HG03139 (cell line): ENCODE measurements around the gene AACS.
"Not testable (repeated sequence)": the region's sequence is repeated elsewhere in the genome, so short reads cannot be mapped to it uniquely, and the experiment has no call there.

Source experiments
- ATAC-seq: cut with Tn5 transposase; IDR thresholded peaks from one replicate; pipeline ENCODE4 v1.9.1; 2021; ENCODE audit not compliant: unreplicated experiment

Gene AACS

DNA sequence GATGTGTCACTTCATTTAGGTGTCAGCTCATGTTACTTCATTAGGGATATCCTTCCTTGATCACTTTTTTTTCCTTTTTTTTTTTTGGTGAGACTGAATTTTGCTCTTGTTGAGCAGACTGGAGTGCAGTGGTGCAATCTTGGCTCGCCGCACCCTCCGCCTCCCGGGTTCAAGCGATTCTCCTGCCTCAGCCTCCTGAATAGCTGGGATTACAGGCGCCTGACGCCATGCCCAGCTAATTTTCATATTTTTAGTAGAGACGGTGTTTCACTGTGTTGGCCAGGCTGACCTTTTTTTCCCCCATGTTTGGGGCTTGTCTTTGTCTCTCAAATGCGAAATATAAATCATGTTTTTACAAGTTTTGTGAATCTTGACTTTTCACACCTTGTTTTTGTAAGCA, 9.6 kb upstream of the AACS start:
- ATAC-seq: no peak

DNA sequence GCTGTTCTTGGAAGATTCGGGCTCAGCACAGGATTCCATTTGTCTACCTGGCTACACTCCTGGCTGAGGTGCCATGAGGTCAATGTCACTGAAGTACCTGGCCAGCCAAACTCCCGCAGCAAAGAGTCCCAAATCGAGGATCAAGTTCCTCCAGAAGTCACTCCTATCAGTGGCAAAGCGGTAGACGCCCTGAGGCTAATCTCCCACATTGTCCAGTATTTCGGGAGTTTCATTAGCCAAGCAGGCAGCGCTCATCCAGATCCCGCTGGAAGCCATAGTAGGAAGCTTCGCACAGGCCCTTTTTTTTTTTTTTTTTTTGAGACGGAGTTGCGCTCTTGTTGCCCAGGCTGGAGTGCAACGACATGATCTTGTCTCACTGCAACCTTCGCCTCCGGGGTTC, 8.9 kb upstream of the AACS start:
- no peak for ATAC-seq

DNA sequence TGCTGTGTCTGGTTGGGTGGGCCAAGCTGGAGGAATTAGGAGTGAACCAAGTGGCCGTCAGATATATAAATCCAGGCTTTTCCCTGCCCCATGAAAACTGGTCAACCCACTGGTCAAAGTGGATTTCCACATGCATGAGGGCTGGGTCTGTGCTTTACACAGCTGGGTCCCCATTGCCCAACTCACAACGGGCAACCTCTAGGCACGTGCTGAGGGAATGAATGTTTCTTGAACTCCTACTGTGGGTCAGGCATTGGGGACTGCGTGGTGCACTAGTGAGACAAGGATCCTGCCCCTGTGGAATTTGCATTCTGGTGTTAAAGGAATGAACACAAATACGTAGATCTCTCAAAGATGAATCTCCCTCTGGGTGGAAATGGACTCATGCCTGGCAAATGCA, 7.5 kb upstream of the AACS start:
- ATAC-seq: no peak

DNA sequence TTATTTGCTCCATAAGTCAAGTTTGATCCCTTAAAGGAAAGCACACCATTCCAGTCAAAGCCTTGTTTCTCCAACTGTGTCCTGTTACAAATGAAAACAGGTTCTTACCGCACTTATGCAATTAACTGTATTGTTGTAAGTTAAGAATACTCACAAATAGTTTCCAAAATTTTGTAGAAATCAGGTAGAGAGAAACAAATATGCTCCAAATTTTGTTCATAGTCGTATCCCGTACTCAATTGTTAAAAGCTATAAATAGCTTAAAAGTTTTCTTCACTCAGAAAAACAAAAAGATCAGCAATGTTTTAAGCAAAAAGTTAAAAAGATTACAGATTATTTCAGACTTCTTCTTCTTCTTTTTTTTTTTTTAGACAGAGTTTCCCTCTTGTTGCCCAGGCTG, 4.0 kb upstream of the AACS start:
- ATAC-seq: no peak

DNA sequence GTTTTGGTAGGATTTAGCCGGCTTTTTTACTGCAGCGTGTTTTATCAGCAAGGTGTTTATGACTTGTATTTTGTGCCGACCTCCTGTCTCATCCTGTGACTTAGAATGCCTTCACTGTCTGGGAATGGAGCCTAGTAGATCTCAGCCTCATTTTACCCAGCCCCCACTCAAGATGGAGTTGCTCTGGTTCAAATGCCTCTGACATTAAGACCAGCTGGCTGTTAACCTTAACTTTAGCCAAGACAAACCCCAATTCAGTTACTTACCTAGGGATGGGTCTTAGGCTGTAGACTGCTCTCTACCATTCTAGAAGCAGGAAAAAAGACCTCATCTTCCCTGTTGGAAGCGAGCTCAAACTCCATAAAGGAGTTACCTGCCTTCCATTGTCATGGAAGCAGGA, 1.7 kb upstream of the AACS start:
- ATAC-seq: not testable (repeated sequence)

DNA sequence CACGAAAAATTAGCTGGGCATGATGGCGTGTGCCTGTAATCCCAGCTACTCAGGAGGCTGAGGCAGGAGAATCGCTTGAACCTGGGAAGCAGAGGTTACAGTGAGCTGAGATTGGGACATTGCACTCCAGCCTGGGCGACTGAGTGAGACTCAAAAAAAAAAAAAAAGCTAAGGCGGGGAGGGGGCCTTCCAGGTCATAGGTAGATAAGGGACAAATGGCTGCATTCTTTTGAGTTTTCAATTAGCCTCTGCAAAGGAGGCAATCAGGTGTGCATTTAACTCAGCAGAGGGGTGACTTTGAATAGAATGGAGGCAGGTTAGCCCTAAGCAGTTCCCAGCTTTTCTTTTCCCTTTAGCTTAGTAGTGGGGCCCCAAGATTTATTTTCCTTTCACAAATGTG, 743 bp upstream of the AACS start:
- ATAC-seq: no peak

DNA sequence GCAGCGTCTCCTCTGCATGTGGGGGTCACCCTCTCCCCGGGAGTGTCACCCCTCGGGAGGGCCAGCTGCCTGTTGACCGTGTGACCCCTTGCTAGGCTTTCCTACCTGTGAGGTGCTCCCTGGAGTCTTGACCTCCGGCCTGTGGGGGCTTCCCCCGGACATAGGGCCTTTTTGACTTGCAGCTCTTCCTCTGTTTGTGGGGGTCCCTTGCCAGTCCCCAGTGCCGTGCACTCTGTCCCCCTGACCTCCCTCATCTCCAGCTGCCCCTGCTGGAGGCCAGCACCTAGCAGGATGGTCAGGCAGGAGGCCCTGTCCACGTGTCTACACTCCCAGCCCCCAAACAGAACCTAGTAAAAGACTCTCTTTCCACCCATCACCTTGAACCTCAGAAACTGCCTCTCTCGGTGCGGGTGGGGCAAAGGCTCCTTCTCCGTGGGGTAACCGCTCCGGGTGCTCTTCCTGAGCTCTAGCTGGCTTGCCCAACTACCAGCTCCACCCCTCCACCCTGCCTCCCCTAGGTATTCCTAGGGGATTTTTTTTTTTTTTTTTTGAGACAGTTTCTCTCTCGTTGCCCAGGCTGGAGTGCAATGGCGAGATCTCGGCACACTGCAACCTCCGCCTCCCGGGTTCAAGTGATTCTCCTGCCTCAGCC, 810 bp downstream of the AACS start:
- ATAC-seq: no peak

DNA sequence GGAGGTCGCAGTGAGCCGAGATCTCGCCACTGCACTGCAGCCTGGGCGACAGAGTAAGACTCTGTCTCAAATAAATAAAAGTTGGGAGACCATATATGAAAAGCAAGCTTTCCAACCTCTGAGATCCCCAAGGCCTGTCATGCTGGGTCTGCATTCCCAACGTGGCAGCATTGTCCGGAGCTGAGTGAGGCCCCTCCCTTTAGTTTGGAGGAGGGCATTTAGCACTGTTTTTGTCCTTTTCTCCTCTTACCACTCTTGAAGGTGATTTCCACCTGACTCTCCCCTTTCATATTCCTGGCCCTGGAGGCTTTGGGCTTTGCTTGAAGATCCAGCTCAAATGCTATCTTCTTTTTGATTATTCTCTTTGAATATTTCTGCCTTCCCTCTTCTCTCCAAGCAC, 3.2 kb downstream of the AACS start:
- ATAC-seq: no peak

DNA sequence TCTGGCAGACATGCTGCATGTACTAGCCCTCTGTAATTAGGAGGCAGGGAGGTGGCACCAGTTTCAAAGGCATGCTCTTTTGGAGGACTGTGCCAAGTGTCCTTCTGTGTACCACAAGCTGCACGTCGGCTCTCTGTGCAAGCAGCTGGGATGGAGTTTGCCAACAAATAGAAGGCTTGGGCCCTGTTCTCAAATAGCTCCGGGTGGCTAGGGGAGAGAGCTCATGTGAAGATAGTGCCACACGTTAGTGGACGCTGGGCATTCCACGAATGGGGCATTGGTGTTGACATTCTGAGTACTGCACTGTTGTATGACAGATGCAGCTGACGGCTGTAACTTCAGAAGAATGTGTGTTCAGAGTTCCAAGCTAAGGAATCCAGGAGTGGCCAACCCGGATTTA, 4.4 kb downstream of the AACS start:
- ATAC-seq: no peak

DNA sequence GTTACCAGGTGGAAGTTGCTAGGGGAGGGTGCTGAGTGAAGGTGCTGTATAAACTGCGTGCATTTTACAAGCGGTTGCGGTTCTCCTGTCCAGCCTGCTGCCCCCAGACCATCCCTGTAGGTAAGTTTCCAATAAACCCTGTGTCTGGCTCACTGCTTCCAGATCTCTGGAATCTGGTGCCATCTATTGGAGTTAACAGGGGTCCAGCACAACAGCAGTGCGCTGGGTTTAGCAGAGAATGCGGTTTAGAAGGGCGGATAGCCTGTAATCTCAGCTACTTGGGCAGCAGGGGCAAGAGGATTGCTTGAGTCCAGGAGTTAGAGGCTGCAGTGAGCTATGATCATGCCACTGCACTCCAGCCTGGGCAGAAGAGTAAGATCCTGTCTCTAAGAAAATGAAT, 4.9 kb downstream of the AACS start:
- ATAC-seq: no peak

DNA sequence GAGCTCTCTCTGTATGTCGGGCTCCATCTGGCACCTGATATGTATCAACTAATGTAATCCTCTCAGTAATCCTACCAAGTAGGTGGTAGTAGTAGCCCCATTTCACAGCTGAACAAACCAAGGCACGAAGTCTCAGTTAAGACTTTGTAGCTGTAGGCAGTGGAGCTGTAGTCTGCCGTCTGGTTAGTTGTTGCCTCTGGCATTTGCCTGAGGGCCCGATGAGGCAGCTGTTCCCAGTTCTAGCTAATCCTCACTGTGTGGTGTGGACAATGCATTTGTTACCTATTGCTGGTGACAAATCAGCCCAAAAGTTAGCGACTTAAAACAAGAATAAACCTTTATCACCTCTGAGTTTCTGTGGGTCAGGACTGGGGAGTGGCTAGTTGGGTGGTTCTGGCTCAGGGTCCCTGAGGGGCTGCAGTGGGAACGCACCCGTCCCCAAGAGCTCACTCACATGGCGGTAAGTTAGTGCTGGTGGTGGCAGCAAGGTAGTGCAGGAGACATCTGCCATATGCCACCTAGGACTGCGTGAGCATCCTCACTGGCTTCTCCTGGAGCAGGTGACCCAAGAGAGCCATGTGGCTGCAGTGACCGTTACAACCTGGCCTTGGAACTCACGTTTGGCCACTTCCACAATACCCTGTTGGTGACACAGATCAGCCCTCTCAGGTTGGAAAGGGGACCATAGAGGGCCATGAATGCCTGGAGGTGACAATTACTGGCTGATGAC, 5.6 kb downstream of the AACS start:
- no peak for ATAC-seq

DNA sequence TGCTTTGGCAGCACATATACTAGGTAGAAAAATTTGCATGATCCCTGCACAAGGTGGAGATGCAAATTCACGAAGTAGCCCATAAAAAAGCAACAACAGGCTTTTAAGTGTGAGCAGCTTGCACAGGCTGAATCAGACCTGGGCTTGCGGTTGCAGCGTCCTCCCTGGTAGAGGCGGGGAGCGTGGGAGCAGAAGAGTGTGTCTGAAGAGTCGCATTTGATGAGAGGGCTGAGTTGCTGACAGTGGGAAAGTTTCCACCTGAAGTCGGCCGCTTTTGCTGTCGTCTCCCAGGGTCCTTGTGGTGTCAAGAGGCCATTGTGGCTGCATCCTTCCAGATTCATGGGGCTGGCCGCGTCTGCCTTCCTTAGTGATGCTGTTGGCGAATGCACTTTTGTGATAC, 6.2 kb downstream of the AACS start:
- ATAC-seq: no peak

DNA sequence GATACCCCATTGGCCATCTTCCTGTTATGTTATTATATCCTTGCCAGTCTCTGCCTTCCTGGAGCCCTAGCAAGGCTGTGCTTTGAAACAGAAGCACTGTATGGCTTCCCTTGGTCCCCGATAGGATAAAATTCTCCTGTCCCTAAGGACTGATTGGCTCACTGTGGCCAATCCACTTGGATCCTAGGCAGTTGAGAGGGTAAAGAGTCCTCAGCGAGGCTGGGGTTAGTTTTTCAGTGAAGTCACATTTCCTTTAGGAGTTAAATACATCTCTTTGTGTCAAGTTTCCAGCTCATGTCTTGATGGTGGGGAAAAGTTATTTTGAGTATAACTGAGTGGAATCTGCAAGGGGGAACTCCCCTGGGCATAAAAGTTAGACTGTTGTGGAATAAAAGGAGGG, 7.3 kb downstream of the AACS start:
- ATAC-seq: no peak

DNA sequence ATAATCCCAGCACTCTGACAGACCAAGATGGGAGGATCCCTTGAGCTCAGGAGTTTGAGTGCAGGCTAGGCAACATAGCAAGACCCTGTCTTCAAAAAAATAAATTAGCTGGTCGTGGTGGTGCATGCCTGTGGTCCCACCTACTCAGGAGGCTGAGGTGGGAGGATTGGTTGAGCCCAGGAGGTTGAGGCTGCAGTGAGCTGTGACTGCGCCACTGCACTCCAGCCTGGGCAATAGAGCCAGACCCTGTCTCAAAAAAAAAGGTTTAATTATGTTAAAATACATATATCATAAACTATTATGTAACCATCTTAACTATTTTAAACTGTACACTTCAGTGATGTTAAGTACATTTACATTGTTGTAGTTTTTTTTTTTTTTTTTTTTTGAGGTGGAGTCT, 9.1 kb downstream of the AACS start:
- not testable (repeated sequence) for ATAC-seq

DNA sequence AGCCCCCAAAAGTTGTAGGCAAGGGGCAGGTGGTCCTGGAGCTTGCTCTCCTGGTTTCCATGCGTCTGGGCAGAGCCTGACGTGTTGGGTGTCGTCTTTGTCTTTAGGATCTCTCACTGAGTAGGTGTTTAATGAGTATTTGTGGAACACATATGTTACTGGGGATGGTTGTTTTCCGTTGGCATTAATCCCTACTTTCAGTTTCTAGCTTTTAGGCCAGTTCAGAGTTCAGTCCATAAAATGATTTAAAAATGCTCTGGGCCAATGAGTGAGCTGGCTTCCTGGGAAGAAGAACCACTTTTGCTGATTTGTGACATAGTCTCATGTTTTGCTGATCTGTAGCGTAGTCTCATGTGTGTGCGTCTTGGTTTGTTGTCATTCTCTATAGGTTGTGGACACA, 10.9 kb downstream of the AACS start:
- no peak for ATAC-seq

DNA sequence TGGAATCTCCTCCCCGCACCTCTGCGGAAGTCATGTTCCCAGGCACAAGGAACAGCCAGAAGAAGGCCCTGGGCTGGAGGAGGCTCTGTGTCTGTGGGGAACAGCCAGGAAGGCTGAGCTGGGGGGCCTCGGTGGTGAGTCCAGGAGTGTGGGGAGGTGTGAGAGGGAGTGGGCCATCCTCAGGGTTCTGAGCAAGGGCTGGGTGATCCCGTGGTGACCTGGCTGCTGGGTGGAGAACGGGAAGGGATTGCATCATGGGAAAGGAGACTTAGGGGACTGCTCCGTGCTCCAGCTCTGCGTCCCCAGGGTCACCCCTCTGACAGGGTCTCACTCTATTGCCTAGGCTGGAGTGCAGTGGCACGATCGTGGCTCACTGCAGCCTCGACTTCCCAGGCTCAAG, 13.8 kb downstream of the AACS start:
- ATAC-seq: no peak

DNA sequence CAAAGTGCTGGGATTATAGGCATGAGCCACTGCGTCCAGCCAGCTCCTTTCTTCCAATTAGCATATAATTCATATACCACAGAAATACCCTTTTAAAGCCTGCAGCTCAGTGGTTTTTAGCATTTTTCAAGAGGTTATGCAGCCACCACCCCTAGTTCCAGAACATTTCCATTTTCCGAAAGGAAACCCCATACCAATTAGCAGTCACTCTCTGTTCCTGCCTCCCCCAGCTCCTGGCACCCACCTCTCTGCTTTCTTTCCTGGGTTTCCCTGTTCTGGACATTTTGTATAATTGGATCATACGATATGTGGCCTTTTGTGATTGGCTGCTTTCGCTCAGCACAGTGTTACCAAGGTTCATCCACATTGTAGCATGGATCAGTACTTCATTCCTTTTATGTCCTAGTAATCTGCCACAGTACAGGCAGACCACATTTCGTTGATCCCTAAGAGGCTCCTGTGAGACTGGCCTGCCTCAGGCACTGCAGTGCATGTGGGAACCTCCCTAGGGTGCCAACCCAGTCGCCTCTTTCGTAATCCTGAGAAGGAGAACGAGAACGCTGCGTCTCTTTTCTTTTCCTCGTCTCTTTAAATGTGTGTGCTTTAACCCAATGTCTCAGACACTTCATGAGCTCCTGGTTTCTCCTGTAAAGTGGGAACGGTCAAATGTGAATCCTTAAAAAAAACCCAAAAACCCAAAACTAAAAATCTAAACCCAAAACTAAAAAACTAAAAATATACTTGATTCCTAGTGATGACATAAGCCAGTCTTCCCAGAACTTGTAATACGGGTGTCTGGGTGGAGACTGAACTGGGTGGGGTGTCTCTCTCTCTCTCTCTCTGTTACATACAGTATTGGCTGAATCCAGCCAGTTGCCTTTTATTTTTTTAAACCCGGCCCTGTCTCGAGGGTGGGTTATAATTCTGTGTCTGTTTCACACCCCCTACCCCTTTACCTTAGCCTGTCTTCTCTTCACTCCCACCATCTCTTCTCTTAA, 14.7 kb downstream of the AACS start:
- no peak for ATAC-seq

DNA sequence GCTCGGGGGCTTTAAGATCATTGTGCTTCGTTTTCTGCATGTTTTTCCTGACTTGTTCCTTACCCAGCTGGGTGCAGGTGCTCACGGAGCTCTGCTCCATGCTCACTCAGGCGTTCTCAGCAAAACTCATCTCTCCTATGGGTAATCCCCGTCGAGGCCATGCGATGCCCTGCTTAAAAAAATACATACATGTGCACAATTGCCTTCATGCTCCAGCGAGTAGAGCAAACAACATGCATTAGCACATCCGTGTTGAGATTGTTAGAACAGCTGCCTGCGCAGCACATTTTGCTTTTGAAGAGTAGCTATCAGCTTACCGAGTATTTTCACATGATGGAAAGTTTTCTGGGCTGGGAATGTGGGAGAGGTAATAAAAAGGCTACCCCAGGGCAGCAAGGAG, 16.2 kb downstream of the AACS start:
- ATAC-seq: no peak

DNA sequence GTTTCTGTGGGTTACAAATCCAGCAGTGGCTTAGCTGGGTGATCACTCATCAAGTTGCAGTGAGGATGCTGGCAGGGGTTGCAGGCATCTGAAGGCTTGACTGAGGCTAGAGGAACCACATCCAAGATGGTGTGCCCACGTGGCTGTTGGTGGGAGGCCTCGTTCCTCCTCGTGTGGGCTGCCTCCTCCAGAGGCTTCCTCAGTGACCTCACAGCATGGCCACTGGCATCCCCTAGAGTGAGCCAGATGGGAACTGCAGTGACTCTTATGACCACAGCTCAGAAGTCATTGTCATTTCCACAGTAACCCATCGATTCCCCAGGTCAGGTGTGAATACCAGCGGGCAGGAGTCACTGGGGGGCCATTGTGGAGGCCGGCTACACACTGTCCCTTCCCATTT, 17.8 kb downstream of the AACS start:
- no peak for ATAC-seq

DNA sequence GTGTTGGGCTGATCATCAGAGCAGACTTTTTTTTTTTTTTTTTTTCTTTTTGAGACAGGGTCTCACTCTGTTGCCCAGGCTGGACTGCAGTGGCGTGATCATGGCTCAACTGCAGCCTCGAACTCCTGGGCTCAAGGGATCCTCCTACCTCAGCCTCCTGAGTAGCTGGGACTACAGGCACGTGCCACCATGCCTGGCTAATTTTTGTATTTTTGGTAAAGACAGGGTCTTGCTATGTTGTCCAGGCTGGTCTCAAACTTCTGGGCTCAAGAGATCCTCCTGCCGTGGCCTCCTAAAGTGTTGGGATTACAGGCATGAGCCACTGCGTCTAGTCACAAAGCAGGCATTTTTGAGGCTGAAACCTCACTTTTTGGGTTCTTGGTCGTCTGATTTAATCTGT, 23.0 kb downstream of the AACS start:
- ATAC-seq: not testable (repeated sequence)

DNA sequence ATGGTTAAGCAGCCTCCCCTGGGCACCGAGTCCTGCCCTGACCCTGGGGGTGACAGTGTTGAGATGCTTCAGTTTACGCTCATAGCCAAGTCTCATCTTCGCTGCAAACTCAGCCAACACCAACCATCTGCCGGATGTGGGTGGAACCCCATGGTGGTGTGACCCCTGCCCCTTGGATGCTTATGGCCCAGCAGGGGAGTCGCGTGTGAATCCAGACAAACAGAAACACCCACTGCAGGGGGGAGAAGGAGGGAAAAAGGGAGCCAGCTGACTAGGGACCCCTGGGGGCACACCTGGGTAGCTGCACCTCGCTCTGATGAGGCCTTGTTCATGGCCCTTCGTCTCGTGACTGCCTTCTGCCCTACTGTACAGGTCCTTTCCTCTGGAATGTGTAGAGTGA, 23.8 kb downstream of the AACS start:
- ATAC-seq: no peak

DNA sequence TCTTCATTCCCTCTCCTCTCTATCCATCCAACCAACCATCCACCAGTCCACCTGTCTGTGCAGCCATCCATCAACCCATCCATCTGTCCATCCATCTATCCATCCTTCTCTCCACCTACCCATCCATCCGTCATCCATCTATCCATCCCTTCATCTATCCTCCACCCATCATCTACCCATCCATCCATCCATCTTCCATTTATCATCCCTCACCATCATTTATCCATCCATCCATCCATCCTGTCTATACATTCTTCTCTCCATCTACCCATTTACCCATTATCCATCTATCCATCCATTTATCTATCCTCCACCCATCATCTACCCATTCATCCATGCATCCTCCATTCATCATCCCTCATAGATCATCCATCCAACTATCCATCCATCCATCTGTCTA, 24.4 kb downstream of the AACS start:
- ATAC-seq: no peak
